GM19397 (cell line): ENCODE results near the gene ETV7.
A peak's percentile ranks its signal among the peaks of the same experiment; 100 is the strongest.
"Not testable (repeated sequence)": the region's sequence is repeated elsewhere in the genome, so short reads cannot be mapped to it uniquely, and the experiment has no call there.

Source experiments
- ATAC-seq: cut with Tn5 transposase; IDR thresholded peaks from one replicate; pipeline ENCODE4 v1.9.1; 2021; ENCODE audit warnings: mild to moderate bottlenecking, moderate library complexity; ENCODE audit not compliant: unreplicated experiment

Gene ETV7

DNA sequence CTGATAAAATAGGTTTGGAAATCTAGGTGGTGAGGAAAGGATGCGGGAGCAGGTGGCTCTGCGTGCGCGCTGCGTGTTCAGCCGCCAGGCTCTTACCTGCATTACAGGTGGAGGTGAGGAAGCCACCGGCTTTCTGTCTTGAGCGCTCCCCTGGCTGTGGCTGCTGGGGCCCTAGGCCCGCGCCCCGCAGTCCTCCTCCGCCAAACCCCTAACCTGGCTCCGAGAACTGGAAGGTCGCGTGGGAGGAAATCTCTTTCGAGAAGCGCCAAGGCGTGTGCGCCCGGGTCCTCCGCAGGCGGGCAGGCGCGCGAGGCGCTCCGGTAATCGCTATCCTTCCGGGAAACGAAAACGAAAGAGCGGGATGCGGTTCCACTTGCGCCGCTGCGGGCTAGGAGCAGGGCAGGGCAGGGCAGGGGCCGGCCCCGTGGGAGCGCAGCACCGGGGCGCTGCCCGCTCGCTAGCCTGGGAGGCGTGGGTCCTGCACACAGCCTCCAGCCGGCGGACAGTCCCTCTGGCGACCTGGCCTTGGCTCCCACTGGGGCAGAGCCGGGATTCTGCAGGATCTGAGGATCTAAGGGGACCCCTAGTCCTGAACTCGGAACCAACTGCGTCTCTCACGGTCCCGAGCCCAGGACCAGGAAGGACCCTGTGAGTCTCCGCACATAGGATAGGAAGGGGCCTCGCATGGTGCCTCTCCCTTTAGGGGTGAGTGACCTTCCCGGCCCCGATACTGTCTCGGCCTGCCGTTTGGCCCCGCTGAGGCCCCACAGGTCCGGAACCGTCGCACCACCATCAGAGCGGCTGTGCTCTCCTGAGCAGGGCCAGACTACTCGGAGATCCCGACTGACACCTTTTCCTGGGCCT, at the start of gene ETV7:
TSS of gene ETV7 (minus strand) at position 230 of the 864 bp plus-strand sequence. CDS start at position 102, 128 bp downstream.
- no peak for ATAC-seq

DNA sequence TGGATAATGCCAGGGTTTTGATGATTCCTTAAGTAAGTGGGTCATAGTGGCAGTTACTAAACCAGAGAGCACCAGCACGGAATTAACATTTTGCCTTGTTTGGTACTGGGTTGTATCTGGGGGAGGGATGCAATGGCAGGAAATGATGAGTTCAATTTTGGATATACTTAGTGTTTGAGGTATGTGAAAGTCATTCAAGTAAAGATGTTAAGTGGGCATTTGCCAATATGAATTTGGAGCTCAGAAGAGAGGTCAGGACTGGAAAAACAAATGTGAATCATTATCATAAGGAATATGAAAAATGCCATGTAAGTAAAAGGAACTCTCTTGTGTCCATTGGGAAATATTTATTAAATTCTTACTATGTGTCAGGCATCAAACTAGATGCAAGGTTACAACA, 49.0 kb upstream of the ETV7 start:
- ATAC-seq, result no peak

DNA sequence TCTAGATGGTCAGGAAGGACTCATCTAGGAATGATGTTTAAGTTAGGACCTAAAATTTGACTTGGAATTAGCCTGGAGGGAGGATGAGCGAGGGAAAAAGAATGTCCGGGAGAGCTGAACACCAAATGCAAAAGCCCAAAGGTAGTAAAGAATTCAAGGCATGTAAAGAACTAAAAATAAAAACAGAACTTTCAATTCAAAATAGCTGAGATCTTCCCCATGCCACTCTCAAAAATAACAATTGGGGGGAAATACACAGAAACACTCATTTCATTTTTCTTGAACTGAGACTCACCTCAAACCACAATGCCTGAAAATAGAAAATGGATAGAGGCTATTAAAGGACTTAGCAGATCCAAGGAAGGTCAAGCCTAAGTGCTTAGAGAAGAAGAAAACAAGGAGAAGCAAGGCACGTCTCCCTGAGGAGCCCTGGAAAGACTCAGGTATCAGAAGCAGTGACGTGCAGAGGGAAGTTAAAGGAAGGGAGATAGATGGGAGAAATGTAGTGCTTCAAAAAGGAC, 44.7 kb upstream of the ETV7 start:
- ATAC-seq, result no peak

DNA sequence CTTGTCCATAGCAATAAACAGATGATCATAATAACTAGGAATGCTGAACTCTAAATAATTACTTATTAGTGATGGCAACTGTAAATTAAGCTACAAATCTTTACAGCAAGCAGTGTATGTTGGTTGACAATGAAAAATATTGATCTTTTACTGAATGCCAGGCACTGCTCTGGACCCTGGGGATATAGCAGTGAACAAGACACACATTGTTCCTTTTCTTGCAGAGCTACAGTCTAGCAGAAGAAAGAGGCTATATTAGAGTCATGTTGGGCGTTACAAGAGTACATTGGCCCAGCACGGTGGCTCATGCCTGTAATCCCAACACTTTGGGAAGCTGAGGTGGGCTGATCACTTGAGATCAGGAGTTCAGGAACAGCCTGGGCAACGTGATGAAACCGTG, 43.7 kb upstream of the ETV7 start:
- ATAC-seq, result no peak

DNA sequence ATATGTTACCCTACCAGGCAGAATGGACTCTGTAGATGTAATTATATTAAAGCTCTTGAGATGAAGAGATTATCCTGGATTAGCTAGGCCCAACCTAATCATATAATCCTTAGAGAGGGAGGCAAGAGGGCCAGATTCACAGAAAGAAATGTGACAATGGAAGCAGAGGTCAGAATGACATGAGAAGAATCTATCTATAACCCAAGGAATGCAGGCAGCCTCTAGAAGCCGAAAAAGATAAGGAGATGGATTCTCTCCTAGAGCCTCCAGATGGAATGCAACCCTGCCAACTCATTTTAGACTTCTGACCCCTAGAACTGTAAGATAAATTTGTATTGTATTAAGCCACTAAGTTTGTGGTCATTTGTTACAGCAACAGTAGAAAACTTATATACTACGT, 42.9 kb upstream of the ETV7 start:
- no peak for ATAC-seq

DNA sequence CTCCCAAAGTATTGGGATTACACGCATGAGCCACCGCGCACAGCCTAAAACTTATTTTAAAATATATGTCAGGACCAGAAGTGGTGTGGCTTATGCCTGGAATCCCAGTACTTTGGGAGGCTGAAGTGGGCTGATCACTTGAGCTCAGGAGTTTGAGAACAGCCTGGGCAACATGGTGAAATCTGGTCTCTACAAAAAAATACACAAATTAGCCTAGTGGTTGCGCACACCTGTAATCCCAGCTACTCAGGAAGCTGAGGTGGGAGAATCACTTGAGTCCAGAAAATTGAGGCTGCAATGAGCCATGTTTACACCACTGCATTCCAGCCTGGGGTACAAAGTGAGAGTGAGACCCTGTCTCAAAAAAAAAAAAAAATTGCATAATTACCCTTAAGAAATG, 41.4 kb upstream of the ETV7 start:
- no peak for ATAC-seq

DNA sequence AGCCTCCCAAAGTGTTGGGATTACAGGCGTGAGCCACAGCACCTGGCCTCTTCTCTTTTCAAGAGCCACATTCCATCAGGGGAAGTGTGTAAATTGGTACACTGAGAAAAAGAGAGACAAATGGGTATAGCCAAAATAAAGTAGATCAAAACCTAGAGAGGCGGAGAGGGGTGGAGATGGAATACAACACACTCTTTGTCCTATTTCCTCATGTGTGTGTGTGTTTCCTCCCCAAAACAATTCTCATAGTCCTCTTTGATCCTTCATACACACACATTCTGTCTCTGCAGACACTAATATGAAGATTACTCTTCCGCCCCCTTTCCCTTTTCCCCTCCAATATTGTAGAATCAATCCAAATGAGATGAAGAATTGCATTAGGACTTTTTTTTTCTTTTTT, 39.2 kb upstream of the ETV7 start:
- ATAC-seq, result no peak

DNA sequence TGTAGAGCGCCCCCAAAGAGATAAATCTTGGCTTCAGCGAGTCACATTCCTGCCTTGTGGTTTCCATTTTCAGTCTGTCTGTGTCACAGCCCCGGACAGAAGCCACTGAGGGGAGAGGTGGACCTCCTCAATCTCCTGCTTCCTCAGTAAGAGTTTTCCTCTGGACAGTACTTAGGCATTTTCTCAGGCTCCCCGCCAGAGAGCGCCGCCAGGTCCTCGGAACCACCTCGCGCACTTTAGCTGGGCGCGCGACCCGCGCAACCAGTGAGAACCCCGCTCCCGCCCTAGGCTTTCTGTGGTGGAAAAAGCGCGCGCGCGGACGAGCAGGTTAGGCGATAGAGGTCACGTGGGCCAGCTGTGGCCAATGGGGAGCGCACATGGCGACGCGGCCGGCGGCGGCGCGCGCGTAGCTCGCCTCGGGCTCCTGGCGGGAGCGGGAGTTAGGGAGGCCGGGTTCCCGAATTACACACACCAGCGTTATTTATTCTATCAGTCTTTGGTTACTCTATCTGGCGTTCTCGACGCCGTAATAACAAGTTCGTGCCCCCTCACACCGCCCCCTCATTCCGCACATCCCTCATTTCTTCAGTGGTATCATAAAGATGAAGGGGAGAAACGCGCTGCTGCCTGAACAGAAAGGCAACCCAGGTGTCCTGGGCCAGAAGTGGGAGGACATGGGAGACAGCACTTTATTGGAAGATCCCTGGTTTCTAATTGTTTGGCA, 35.8 kb upstream of the ETV7 start:
- ATAC-seq, result peak; percentile 94

DNA sequence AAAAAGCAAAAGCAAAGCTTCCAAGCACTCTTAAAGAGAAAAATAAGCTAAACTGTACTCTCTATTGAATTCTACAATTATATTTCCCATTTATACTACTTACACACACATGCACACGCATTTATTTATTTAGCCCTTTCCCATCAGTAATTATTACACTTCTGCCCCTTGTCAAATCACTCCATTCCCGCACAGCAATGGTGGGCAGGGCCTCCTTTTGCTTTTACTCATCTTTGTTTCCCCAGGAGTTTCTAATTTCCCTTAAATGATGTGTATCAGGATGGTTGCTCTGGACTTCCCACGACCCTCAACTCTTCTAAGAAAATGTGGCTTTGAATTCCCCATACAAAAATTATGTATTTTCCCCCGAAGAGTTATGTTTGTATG, 35.2 kb upstream of the ETV7 start:
- ATAC-seq, result no peak

DNA sequence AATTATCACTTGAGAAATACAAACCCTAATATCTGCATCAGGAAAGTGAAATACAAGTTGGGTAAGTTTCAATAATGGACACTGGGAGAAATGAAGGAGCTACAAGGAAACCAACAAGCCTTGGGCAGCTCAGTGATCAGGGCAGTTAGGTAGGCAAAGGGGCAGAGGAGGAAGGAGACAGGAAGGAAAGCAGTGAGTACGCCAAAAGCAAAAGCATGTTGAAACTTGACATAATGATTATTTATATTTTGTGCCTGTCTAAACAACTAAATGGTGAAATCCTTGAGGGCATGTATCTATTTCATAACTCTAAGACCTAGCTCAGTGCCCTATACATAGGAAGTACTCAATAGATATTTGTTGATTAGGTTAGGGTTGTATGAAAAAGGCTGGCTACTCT, 31.8 kb upstream of the ETV7 start:
- no peak for ATAC-seq

DNA sequence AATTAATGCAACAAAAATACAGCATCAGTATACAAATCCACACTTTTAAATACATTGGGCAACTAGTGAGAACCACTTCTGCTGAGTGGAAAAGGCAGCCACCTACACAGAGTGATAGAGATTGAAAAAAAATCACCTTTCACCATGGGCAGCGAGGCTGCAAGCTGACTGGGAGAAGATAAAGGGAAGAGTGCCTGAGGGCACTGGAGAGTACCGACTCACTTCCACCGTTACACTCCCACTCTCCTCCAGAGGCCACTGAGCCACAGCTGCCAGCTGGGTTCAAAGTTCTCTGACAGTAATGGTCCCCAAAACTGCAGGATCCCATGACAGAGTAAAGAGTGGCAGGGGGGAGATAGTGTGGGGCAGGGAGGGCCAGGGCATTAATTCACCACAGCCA, 31.1 kb upstream of the ETV7 start:
- ATAC-seq, result no peak

DNA sequence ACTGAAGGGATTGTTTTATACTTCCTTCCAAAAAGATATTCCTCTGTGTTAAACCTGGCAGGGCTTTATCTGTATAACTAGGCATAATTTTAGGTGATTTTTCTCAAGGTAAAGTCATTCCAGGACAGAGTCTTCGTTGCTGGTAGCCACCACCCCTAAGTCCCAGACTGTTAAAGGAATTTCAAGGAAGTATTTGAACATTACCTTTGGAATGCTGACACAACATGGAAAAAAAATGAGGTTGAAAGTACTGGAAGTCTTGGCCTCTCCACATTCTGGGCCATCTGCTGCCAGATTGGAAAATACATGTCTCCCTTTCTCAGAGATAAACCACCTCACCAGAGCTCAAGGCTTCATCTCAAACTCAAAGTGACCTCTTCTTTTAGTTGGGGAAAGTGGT, 27.0 kb upstream of the ETV7 start:
- no peak for ATAC-seq

DNA sequence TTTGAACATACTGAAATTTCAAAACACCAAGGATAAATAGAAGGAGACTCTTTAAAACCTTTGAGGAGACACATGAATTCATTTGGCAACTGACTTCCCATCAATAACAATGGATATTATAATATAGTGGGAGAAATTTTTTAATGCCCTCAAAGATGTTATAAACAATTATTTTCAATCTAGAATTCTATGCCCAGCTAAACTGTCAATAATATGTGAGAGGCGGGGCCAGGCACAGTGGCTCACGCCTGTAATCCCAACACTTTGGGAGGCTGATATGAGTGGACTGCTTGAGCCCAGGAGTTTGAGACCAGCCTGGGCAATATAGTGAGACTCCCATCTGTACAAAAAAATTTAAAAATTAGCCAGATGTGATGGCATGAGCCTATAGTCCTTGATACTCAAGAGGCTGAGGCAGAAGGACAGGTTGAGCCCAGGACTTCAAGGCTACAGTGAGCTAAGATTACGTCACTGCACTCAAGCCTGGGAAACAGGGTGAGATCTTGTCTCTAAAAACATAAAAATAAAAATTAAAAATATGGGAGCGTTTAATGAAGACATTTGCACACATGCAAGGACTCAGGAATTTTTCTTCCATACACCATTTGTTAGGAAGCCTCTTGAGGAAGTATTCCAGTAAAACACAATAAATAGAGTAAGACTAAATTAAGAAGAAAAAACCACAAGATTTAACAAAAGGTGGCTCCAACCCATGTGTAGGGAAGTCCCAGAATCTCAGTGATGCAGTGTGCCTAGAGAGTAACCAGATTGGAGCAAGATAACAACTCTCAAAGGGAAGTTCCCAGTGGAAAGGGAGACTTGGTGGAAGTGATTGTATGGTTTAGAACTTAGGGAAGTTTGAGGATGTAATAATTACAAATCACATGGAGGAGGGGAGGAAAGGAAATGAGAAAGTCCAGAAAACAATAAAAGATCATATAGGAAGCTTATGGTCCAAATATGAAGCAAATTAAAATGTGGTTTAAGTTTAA, 26.3 kb upstream of the ETV7 start:
- ATAC-seq, result no peak

DNA sequence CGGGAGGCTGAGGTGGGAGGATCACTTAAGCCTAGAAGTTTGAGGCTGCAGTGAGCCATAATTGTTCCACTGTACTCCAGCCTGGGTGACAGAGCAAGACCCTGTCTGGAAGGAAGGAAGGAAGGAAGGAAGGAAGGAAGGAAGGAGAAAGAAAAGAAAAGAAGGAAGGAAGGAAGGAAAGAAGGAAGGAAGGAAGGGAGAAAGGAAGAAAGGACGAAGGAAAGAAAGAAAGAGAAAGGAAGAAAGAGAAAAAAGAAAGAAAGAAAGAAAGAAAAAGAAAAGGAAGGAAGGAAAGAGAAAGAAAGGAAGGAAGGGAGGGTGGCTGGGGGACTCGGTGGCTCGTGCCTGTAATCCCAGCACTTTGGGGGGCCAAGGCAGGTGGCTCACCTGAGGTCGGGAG, 22.2 kb upstream of the ETV7 start:
- not testable (repeated sequence) for ATAC-seq

DNA sequence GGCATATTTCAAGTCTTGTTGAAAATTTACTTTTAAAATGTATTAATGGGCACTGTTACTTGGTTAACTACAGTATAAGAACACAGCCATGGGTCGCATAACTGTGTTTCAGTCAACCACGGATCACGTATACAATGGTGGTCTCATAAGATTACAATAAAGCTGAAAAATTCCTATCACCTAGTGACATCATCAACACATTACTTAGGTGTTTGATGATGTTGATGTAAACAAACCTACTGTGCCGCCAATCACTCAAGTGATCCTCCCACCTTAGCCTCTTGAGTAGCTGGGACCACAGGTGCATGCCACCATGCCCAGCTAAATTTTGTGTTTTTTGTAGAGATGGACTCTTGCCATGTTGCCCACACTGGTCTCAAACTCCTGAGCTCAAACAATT, 16.7 kb upstream of the ETV7 start:
- no peak for ATAC-seq

DNA sequence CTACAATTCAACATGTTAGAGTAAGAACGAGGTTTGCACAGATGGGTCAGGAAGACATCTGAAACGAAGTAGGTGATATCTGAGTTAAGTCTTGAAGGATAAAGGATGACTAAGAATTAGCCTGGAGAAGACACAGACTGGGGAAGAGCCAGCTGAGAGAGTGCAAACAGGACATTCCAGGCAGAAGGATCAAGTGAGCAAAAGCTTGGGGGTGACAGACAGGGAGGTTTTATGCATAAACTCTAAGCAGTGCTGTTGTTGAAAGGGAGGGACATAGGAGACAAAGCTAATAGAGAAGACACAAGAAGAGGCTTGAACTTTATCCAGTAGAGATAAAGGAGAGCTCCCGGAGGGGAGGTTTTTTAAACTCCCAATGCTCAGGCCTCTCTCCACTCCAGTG, 15.0 kb upstream of the ETV7 start:
- no peak for ATAC-seq

DNA sequence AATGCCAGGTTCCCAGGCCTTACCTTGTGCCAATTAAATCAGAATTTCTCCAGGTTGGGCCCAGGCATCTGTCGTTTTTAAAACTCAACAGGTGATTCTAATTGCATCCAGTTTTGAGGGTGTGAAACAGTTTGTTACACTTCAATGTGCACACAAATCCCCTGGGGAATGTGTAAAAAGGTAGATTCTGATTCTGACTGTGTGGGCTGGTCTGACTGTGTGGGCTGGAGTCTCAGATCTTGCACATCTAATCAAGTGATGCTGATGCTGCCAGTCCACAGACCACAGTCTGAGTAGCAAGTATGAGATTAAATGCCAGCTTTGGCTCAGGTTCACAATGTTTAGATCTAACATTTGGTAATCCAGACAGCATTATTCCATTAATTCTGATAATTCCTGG, 12.5 kb upstream of the ETV7 start:
- ATAC-seq, result no peak

DNA sequence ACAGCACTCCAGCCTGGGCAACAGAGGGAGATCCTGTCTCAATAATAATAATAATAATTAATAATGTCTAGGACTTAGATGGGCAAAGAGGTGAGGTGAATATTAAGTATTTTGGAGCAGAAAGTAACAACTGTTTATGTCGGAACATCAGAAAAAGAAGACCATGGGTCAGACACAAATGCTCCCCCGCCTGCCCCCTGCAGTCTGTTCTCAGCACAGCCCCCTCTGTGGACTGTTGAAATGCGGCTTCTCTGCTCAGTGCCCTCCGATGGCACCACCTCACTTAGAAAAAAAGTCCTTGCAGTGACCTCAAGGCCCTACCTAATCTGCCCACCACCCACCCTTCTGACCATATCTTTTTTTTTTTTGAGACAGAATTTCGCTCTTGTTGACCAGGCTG, 5.2 kb upstream of the ETV7 start:
- no peak for ATAC-seq

DNA sequence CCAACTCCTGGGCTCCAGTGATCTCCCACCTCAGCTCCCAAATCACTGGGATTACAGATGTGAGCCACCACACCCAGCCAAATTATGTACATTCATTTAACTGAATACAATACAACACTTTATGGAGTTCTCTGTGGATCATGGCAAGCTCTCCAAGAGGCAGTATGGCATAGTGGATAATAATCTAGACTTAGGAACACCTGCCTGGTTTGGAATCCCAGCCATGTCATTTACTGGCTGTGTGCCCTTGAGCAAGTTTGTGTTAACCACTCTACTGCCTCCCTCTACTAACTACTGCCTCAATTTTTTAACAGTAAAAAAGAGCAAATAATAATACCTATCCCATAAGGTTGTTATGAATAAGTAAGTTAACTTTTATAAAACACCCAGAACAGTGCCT, 1.9 kb upstream of the ETV7 start:
- no peak for ATAC-seq

DNA sequence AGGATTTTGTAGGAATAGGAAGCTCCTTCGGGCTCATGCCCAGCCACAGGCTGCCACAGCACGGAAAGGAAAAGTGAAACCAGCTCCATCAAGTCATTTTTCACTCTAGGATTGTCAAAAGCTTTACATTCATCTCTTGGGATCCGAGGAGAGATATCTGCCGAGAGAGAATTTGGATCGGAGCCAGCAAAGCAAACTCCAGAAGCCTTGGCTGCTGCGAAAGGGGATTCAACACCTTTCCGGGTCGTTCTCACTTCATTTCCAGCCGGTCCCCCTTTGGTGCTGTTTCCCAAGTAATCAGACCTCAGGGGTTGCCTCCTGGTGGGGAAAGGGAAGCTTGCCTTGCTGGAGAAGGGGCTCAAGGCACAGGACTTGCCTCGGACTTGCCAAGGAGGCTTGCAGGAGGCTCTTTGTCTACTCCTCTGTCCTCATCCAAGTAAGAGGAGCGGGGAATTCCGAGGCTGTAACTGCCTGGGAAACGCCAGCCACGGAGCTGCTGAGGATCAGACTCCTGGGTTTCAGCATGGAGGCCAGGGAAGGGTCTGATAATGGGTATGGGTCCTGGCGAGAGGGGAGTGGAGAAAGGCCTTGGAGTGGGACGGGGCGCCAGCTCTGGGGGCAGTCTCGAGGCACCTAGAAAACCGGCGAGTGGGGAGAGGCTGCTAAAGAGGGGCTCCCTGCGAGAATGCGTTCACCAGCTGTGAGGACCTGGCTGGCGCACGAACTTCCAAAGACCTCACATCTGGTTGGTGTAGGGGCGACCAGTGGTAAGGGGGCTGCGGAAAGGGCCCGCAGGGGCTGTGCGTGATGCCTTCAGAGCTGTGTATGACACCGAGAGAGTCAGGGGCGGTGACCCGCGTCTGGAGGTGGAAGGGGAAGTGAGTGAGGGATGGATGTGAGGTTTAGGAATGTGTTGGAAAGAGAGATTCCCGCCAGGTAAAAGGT, 702 bp downstream of the ETV7 start:
- no peak for ATAC-seq
